Measurements from ENCODE around the gene TYRO3.

TYRO3 gene

GRCh38 chr15:41562244-41562643, 3.2 kb downstream of the TYRO3 start:
- TF ChIP-seq, protein P1, sequence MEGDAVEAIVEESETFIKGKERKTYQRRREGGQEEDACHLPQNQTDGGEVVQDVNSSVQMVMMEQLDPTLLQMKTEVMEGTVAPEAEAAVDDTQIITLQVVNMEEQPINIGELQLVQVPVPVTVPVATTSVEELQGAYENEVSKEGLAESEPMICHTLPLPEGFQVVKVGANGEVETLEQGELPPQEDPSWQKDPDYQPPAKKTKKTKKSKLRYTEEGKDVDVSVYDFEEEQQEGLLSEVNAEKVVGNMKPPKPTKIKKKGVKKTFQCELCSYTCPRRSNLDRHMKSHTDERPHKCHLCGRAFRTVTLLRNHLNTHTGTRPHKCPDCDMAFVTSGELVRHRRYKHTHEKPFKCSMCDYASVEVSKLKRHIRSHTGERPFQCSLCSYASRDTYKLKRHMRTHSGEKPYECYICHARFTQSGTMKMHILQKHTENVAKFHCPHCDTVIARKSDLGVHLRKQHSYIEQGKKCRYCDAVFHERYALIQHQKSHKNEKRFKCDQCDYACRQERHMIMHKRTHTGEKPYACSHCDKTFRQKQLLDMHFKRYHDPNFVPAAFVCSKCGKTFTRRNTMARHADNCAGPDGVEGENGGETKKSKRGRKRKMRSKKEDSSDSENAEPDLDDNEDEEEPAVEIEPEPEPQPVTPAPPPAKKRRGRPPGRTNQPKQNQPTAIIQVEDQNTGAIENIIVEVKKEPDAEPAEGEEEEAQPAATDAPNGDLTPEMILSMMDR (conservative IDR thresholded peaks at IDR 0.05; ENCODE audit: low read depth, low read length): no peak
- H3K79me2 ChIP-seq (ENCODE audit: insufficient read depth, low read depth): no peaks in the 10 kb centered on the region
- no peak overlapping the region for H3K4me3 ChIP-seq (IDR thresholded peaks at IDR 0.05; ENCODE audit: insufficient read depth, low read depth, low read length)
- H3K4me1 ChIP-seq (ENCODE audit: low read depth, poor library complexity, severe bottlenecking): peaks cover 23% of the 10 kb centered on the region
- H3K9ac ChIP-seq: no peak overlapping the region
- H3K27ac ChIP-seq: no peak overlapping the region
- no peak overlapping the region for H2AFZ ChIP-seq (ENCODE audit: low read depth)
- H3K4me2 ChIP-seq: no peak overlapping the region
- H3K36me3 ChIP-seq (ENCODE audit: insufficient read depth): no peaks in the 10 kb centered on the region
- H3K27me3 ChIP-seq (ENCODE audit: insufficient read depth, low read depth): no peaks in the 10 kb centered on the region
- no peaks in the 10 kb centered on the region for H4K20me1 ChIP-seq (ENCODE audit: insufficient read depth)

DNA sequence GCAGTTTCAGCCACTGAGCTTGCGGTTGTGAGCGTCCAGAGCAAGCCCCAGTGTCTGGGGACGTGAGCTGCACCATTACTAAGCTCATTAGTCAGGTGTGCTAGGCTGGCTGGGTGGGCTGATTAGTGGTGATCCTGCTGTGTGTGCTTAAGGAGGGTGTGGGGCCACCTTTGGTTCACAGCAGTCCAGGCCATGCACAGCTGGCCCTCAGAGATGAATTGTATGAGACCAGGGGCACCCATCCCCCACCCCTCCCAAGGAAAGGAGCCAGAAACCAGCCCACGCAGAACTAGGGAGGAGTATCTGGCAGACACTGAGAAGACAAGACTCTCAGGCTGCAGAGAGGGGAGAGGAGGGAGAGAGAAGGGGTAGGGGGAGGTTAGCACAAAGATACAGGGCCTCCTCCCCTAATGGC, 3.8 kb downstream of the TYRO3 start:
- Histone ChIP-seq H3K9ac (no peak overlapping the region), H3K4me3 (IDR thresholded peaks at IDR 0.05; ENCODE audit: insufficient read depth, low read depth, low read length) (no peak overlapping the region), H4K20me1 (ENCODE audit: insufficient read depth) (no peaks in the 10 kb centered on the region), H3K4me1 (ENCODE audit: low read depth, poor library complexity, severe bottlenecking) (peaks cover 18% of the 10 kb centered on the region), H3K4me2 (no peak overlapping the region), H2AFZ (ENCODE audit: low read depth) (no peak overlapping the region), H3K27me3 (ENCODE audit: insufficient read depth, low read depth) (no peaks in the 10 kb centered on the region), H3K79me2 (ENCODE audit: insufficient read depth, low read depth) (no peaks in the 10 kb centered on the region), H3K27ac (no peak overlapping the region), H3K36me3 (ENCODE audit: insufficient read depth) (no peaks in the 10 kb centered on the region)
- TF ChIP-seq, protein P1 (conservative IDR thresholded peaks at IDR 0.05; ENCODE audit: low read depth, low read length): no peak

DNA sequence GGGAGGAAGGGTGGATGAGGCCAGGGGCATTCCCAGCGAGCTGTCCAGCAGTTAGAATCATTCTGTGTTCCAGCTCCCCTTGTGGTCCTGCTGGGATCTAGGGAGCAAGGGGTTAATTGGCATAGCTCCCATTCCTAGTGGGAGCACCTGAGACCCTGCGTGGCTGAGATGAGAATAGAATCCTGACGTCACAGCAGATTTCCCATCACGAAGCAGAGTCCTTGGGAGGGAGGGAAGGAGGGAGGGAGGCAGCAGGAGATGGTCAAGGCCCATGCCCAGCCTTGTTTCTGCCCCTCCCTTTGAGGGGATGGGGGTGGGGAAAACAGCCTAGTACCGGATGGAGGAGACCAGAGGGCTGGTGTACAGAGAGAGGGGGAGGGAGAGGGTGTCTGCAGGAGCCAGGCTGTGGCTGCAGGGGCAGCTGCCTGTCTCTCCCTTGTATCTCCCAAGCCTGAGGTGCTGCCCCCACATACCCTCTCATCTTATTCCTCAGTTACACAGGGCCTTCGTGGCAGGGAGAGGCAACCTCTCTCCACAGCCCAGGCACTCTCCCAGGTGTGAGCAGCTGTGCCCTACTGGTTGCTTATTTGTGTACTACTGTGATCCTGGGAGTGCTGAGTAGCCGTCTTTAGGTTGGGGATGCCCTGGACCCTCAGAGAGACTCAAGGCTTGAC, 5.4 kb downstream of the TYRO3 start:
- no peaks in the 10 kb centered on the region for H4K20me1 ChIP-seq (ENCODE audit: insufficient read depth)
- H3K4me3 ChIP-seq (IDR thresholded peaks at IDR 0.05; ENCODE audit: insufficient read depth, low read depth, low read length): no peak overlapping the region
- peaks cover 11% of the 10 kb centered on the region for H3K4me1 ChIP-seq (ENCODE audit: low read depth, poor library complexity, severe bottlenecking)
- no peak overlapping the region for H3K9ac ChIP-seq
- H3K4me2 ChIP-seq: no peak overlapping the region
- no peaks in the 10 kb centered on the region for H3K36me3 ChIP-seq (ENCODE audit: insufficient read depth)
- no peaks in the 10 kb centered on the region for H3K79me2 ChIP-seq (ENCODE audit: insufficient read depth, low read depth)
- H3K27me3 ChIP-seq (ENCODE audit: insufficient read depth, low read depth): no peaks in the 10 kb centered on the region
- H2AFZ ChIP-seq (ENCODE audit: low read depth): no peak overlapping the region
- TF ChIP-seq, protein P1 (conservative IDR thresholded peaks at IDR 0.05; ENCODE audit: low read depth, low read length): no peak
- no peak overlapping the region for H3K27ac ChIP-seq

DNA sequence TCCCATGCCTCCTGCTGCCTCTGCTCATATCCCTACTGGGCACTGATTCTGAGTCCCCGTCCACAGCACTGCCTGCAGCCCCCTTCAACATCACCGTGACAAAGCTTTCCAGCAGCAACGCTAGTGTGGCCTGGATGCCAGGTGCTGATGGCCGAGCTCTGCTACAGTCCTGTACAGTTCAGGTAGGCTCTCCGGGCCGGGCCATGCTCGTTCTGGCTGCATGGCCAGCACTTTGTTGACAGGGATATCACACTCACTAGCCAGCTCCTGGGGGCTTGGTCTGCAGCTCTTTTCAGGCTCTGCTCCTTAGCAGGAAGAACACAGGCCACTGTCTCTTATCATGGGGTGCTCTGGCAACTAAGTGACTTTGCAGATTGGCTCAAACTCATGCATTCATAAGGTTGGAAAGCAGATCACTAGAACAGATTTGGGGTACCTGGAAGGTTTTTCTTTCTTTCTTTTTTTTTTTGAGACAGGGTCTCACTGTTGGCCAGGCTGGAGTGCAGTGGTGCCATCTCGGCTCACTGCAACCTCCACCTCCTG, 6.0 kb downstream of the TYRO3 start:
- no peaks in the 10 kb centered on the region for H3K27me3 ChIP-seq (ENCODE audit: insufficient read depth, low read depth)
- no peaks in the 10 kb centered on the region for H4K20me1 ChIP-seq (ENCODE audit: insufficient read depth)
- H3K4me3 ChIP-seq (IDR thresholded peaks at IDR 0.05; ENCODE audit: insufficient read depth, low read depth, low read length): no peak overlapping the region
- no peaks in the 10 kb centered on the region for H3K79me2 ChIP-seq (ENCODE audit: insufficient read depth, low read depth)
- H3K9ac ChIP-seq: no peak overlapping the region
- H3K4me1 ChIP-seq (ENCODE audit: low read depth, poor library complexity, severe bottlenecking): peaks cover 8% of the 10 kb centered on the region
- H3K27ac ChIP-seq: no peak overlapping the region
- no peak overlapping the region for H2AFZ ChIP-seq (ENCODE audit: low read depth)
- H3K36me3 ChIP-seq (ENCODE audit: insufficient read depth): no peaks in the 10 kb centered on the region
- TF ChIP-seq, protein P1 (conservative IDR thresholded peaks at IDR 0.05; ENCODE audit: low read depth, low read length): no peak
- H3K4me2 ChIP-seq: no peak overlapping the region
